Chondrocyte (in vitro differentiated cells): ENCODE measurements around the gene TANC1. TPM values are rescaled to one million over a fixed set of nuclear protein-coding genes. Genes with fewer than 3 reads are reported as not detected.

Experiments used
- DNase-seq: peaks from one replicate; pipeline ENCODE4 v3.0.0; 2021; ENCODE audit warnings: mixed read lengths, low spot score
- H3K27ac Mint-ChIP-seq: one replicate; pipeline ENCODE4 v1.8.0; 2021; ENCODE audit warnings: mild to moderate bottlenecking, moderate library complexity, mixed read lengths; ENCODE audit not compliant: unreplicated experiment
- H3K27me3 Mint-ChIP-seq: 2 replicates; pipeline ENCODE4 v1.8.0; 2021; ENCODE audit warnings: low read depth, mixed read lengths
- H3K36me3 Mint-ChIP-seq: 2 replicates; pipeline ENCODE4 v1.8.0; 2021; ENCODE audit warnings: low read depth, mixed read lengths
- H3K4me1 Mint-ChIP-seq: 2 replicates; pipeline ENCODE4 v1.8.0; 2021; ENCODE audit warnings: low read depth, mild to moderate bottlenecking, mixed read lengths
- H3K4me3 Mint-ChIP-seq: one replicate; pipeline ENCODE4 v1.8.0; 2021; ENCODE audit warnings: mild to moderate bottlenecking, moderate library complexity, mixed read lengths; ENCODE audit not compliant: unreplicated experiment
- H3K9me3 Mint-ChIP-seq: 2 replicates; pipeline ENCODE4 v1.8.0; 2021; ENCODE audit warnings: low read depth, mixed read lengths
- total RNA-seq: library from RNA; stranded (reverse); gene quantifications from 3 replicates; pipeline ENCODE4 v1.2.1, GENCODE V29; 2021
- TF ChIP-seq, protein P1 (sequence below): fragments of 200-600 bp; sonication (generic); IDR thresholded peaks from 2 replicates; pipeline ENCODE4 v1.5.0; 2021; ENCODE audit warnings: antibody characterized with exemption, mild to moderate bottlenecking, moderate library complexity

Gene TANC1
- total RNA-seq, 1 donor from 2014 or later, result 29.5 TPM

DNA sequence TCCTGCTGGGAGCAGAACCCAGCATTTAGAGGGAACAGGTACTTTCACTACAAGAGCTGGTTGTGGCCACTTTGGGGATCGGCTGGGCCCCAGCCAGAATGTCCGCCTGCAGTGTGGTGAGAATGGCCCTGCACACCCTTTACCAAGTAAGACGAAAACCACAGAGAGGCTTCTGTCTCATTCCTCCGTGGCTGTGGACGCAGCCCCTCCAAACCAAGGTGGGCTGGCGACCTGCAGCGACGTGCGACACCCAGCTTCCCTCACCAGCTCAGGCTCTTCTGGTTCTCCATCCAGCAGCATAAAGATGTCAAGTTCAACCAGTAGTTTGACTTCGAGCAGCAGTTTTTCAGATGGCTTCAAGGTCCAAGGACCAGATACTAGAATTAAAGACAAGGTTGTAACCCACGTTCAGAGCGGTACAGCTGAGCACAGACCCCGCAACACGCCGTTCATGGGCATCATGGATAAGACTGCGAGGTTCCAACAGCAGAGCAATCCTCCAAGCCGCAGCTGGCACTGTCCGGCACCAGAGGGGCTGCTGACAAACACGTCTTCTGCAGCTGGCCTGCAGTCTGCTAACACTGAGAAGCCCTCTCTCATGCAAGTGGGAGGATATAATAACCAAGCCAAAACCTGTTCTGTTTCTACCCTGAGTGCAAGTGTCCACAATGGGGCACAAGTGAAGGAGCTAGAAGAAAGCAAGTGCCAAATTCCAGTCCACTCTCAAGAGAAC, 261.9 kb downstream of the TANC1 start:
- no peaks in the 10 kb centered on the region for H3K9me3 Mint-ChIP-seq
- H3K27ac Mint-ChIP-seq, result no peak overlapping the region
- TF ChIP-seq, protein P1, sequence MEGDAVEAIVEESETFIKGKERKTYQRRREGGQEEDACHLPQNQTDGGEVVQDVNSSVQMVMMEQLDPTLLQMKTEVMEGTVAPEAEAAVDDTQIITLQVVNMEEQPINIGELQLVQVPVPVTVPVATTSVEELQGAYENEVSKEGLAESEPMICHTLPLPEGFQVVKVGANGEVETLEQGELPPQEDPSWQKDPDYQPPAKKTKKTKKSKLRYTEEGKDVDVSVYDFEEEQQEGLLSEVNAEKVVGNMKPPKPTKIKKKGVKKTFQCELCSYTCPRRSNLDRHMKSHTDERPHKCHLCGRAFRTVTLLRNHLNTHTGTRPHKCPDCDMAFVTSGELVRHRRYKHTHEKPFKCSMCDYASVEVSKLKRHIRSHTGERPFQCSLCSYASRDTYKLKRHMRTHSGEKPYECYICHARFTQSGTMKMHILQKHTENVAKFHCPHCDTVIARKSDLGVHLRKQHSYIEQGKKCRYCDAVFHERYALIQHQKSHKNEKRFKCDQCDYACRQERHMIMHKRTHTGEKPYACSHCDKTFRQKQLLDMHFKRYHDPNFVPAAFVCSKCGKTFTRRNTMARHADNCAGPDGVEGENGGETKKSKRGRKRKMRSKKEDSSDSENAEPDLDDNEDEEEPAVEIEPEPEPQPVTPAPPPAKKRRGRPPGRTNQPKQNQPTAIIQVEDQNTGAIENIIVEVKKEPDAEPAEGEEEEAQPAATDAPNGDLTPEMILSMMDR, result no peak
- H3K4me3 Mint-ChIP-seq, result no peak overlapping the region
- peaks cover 35% of the 10 kb centered on the region for H3K36me3 Mint-ChIP-seq
- DNase-seq, result no peak
- peaks cover 27% of the 10 kb centered on the region for H3K4me1 Mint-ChIP-seq
- H3K27me3 Mint-ChIP-seq, result no peaks in the 10 kb centered on the region

DNA sequence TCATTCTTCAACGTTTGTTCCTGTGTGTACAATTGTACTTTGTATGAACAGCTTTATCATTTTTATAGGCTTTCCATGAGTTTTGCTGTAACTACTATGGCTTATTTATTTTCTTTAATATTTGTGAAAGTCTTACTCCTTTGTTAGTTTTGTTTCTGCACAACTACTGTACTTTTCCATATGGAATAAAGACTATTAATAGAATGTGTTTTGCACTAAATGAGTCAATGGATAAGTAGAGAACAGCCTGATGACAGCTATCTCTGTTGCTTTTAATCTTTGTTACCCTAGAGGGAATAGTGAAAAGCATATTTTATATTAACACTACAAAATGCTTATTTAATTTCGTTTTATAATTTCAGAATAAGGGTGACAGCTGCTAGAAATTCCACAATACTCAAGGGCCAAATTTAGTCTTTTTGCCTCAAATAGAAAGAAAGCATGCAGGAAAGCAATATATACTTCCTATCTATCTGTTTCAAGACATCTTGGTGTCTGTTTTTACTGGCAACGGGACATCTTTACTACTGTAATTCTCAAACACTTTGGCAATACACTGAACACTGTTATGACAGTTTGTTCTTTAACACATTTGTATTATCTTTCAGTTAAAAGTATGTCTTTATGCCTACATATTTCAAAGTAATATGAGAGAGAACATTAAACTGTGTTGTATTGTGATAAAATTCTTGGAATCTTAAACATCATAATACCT, 264.2 kb downstream of the TANC1 start:
- Mint-ChIP-seq H3K4me3 (no peak overlapping the region), H3K27me3 (no peaks in the 10 kb centered on the region), H3K27ac (peak overlapping the region; percentile 64), H3K36me3 (peaks cover 36% of the 10 kb centered on the region), H3K4me1 (peaks cover 18% of the 10 kb centered on the region), H3K9me3 (no peaks in the 10 kb centered on the region)
- TF ChIP-seq, protein P1, result no peak
- DNase-seq, result no peak

DNA sequence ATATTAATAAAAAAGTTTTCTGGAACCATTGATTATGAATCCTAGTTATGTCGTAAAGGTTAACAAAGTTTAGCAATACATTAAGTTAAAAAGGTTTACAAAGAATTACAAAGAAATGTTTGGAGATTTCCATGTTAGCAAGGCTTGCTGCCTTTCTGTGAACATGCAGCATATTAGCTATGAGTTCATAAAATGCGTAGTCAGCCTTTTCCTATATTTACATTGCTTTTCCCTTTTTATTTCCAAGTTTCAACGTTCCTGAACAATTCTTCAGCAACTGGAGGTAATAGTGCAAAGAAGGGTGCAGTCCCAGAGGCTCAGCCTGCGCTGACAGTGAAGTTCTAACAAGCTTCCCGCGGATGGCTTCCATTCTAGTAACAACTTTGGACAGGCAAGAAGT, 266.4 kb downstream of the TANC1 start:
- Mint-ChIP-seq H3K4me1 (peaks cover 18% of the 10 kb centered on the region), H3K4me3 (no peak overlapping the region), H3K9me3 (no peaks in the 10 kb centered on the region), H3K27ac (no peak overlapping the region), H3K36me3 (peaks cover 30% of the 10 kb centered on the region), H3K27me3 (no peaks in the 10 kb centered on the region)
- TF ChIP-seq, protein P1, result no peak
- DNase-seq, result no peak

DNA sequence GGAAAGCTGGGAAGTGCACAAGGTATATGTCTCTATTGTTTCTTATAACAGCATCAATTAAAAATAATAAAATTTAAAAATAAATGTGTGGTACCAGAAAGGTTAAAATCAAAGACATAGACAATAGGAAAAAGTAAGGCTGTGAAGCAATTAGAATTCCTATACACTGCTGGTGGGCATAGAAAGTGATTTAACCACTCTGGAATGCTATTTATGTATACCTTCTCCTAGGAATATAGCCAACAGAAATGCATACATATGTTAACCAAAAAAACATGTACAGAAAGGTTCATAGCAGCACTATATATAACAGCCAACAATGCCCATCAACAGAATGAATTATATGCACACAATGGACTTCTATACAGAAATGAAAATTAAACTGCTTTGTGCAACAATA, 275.1 kb downstream of the TANC1 start:
- TF ChIP-seq, protein P1, result no peak
- H3K27ac Mint-ChIP-seq, result no peak overlapping the region
- no peak for DNase-seq
- peaks cover 40% of the 10 kb centered on the region for H3K36me3 Mint-ChIP-seq
- H3K9me3 Mint-ChIP-seq, result peaks cover 17% of the 10 kb centered on the region
- H3K27me3 Mint-ChIP-seq, result no peaks in the 10 kb centered on the region
- peaks cover 15% of the 10 kb centered on the region for H3K4me1 Mint-ChIP-seq
- H3K4me3 Mint-ChIP-seq, result no peak overlapping the region

DNA sequence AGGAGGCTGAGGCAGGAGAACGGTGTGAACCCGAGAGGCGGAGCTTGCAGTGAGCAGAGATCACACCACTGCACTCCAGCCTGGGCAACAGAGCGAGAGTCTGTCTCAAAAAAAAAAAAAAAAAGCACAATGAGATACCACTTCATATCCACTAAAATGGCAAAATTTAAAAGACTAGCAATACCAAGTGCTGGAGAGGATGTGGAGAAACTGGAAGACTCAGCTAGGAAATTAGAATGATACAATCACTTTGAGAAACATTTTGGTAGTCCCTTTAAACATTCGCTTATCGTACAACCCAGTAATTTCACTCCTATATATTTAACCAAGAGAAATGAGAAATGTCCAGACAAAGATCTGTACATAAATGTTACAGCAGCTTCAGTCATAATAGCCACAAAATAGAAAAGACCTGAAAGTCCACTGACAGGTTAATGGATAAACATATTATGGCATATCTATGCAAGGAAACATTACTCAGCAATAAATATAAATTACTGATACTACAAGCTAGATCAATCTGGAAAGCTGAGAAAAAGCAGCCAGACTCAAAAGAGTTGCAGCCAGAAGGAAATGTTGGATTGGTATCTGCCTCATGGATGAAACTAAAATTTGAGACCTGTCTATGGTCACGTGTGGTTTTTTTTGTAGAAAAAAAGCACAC, 278.0 kb downstream of the TANC1 start:
- TF ChIP-seq, protein P1, result no peak
- peaks cover 28% of the 10 kb centered on the region for H3K36me3 Mint-ChIP-seq
- DNase-seq, result no peak
- H3K4me1 Mint-ChIP-seq, result peaks cover 15% of the 10 kb centered on the region
- H3K9me3 Mint-ChIP-seq, result peaks cover 17% of the 10 kb centered on the region
- no peaks in the 10 kb centered on the region for H3K27me3 Mint-ChIP-seq
- H3K27ac Mint-ChIP-seq, result no peak overlapping the region
- no peak overlapping the region for H3K4me3 Mint-ChIP-seq
